IPS-11a (cell line): ENCODE measurements around the gene BHLHE40.
"Not testable (repeated sequence)": the region's sequence is repeated elsewhere in the genome, so short reads cannot be mapped to it uniquely, and the experiment has no call there.

Experiments
- H3K4me3 ChIP-seq: one replicate; pipeline ENCODE4 v1.5.1; 2013; ENCODE audit warnings: low read depth, low read length, control low read depth

Gene BHLHE40

GRCh38 chr3:4959180-4959579 lies 20.1 kb upstream of the BHLHE40 start:
- no peak overlapping the region for H3K4me3 ChIP-seq

- H3K4me3 ChIP-seq: not testable (repeated sequence)
Observed at GRCh38 chr3:4961865-4962264, 17.4 kb upstream of the BHLHE40 start.

DNA sequence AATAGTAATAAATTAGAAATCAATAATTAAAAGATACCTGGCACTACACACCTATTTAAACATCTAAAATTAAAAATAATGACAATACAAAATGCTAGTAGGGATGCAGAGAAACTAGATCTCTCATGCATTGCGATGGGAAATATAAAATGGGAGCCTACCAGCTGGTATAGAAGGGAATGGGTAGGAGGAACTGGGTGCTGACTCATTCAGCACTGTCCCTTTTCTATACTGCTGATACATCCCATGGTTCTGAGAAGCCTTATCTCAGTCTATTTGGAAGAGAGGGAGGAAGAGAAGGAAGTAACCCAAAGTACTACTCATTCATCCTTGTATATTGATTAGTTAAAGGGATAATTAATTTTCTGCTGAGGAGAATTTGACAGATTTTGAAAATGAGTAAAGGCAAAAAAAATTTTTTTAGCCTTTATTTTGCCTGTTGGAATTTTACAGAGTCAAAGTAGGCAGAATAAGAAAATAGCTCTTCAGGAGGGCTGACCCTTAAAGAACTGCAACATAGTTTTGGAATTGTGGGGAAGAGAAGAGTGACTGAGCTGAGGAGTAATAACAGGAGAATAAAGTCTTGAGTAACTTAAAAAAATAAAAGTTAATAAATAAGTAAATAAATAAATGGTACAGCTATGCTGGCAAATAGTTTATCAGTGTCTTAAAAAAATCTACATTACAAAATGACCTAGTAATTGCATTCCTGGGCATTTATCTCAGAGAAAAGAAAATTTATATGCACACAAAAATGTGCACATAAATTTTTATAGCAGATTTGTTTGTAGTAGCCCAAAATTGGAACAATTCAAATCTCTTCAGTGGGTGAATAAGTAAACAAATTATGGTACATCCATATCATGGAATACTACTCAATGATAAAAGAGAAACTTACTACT lies 15.3 kb upstream of the BHLHE40 start:
- H3K4me3 ChIP-seq: no peak overlapping the region

GRCh38 chr3:4966006-4966405 lies 13.2 kb upstream of the BHLHE40 start:
- not testable (repeated sequence) for H3K4me3 ChIP-seq

DNA sequence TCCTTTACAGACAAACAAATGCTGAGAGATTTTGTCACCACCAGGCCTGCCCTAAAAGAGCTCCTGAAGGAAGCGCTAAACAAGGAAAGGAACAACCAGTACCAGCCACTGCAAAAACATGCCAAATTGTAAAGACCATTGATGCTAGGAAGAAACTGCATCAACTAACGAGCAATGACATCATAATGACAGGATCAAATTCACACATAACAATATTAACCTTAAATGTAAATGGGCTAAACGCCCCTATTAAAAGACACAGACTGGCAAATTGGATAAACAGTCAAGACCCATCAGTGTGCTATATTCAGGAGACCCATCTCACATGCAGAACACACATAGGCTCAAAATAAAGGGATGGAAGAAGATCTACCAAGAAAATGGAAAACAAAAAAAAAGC lies 11.6 kb upstream of the BHLHE40 start:
- H3K4me3 ChIP-seq: not testable (repeated sequence)

- not testable (repeated sequence) for H3K4me3 ChIP-seq
Observed at GRCh38 chr3:4971437-4971836, 7.8 kb upstream of the BHLHE40 start.

- H3K4me3 ChIP-seq: no peak overlapping the region
Observed at GRCh38 chr3:4971838-4972237, 7.4 kb upstream of the BHLHE40 start.

DNA sequence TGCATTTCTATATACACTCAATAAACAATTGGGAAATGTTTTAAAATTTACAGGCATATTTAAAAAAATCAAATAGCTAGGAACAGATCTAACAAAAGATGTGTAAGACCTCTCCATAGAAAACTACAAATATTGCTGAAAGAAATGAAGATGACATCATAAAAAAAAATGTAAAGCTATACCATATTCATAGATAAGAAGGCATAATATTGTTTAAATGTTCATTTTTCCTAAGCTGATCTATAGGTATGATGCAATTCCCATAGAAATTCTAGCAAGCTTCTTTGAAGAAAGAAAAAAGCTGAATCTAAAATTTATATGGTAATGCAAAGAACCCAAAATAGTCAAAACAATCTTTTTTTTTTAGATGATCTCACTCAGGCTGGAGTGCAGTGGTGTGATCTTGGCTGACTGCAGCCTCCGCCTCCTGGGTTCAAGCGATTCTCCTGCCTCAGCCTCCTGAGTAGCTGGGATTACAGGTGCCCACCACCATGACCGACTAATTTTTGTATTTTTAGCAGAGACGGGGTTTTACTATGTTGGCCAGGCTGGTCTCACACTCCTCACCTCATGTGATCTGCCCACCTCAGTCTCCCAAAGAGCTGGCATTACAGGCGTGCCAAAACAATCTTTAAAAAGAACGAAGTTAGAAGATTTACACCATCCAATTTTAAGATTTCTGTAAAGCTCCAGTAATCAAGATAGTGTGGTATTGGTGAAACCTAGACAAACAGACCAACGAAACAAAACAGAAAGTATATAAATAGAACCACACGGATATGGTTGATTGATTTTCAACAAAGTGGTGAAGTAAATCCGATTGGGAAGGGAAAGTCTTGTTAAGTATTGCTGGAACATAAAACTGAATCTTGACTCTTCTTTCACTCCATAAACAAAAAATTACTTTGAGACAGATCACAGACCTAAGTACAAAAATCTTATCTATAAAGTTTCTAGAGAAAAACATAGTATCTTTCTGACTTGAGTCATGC lies 6.3 kb upstream of the BHLHE40 start:
- H3K4me3 ChIP-seq: no peak overlapping the region

DNA sequence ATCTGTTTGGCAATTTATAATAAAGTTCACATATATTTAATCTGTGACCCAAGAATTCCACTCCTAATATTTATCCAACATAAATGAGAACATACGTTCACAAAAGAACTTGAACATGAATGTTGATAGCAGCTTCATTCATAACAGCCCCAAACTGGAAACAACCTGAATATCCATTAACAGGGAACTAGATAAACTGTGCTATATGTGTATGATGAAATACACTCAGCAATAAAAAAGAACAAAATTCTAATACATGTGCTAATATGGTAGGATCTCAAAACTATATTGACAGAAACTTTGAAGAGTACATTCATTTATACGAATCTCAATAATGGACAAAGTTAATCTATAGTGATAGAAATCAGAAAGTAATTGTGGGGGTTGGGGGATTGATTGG lies 5.1 kb upstream of the BHLHE40 start:
- H3K4me3 ChIP-seq: no peak overlapping the region

DNA sequence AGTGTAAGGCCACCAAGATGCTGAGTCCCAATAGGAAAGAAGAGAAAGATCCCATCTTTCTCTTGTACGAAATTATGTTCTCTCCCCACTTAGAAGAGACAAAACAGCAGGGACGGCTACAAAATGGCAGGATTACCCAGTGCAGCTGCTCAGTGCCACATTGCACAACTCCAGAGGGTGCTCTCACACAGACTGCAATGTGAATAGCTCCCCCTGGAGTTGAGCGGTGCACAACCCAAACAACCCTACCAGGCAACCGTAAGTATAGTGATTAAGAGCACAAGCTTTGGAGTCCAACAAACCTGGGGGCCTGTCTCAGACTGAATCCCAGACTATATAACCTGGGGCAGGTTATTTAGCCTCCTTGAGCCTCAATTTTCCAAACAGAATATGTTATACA lies 3.1 kb upstream of the BHLHE40 start:
- H3K4me3 ChIP-seq: no peak overlapping the region

GRCh38 chr3:4977001-4977852 lies 2.0 kb upstream of the BHLHE40 start:
- H3K4me3 ChIP-seq: peak overlapping the region; percentile 44

DNA sequence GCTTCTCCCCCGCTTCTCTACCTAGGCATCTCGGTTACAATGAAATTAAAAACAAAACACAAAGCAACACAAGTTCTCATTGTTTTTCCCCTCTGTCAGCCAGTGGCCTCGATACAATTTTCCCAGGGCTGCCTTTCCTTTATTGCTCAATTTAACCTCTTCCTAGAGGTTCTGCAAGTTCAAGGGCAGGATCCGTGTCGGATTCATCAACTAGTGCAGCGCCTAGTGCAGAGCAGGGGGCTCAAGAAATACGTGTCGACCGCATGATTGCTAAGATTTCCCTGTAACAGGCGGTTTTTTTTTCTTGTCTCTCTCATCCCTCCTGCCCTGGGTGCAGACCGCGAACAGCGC lies 1.4 kb upstream of the BHLHE40 start:
- peak overlapping the region; percentile 44 for H3K4me3 ChIP-seq

DNA sequence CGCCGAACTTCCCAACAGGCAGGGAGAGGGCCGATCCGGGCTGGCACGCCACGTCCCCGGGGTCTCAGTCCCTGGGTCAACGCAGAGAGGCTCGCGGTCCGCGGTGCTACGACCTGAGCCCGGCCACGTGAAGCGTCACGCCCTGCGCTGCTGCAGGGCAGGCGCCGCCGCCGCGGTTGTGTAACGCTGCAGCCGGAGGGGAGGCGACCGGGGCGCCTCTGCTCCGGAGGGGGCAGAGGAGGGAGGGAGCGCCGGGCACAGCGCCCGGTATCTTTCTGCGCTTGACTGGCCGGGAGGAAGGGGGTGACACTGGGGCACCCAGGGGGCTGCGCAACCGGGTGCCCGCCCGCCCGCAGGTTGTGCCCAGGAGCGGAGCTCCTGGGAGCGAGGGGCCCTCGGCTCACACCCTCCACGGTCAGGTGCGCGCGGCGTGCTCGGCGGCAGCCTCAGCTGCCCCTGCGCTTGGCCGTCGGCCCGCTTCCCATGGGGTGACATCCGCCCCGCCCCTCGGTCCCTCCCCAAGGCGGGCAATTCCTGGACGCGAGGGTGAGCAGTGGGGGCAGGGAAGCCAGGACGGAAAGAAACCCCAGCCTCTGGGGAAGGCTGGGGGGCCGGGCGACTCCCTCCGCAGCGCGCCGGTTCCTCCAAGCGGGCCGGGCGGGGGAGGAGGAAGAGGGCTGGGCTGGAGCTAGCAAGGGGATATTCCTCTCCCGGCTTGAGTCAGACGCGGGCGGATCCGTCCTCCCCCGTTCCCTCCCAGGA lies 852 bp upstream of the BHLHE40 start:
- peak overlapping the region; percentile 44 for H3K4me3 ChIP-seq

DNA sequence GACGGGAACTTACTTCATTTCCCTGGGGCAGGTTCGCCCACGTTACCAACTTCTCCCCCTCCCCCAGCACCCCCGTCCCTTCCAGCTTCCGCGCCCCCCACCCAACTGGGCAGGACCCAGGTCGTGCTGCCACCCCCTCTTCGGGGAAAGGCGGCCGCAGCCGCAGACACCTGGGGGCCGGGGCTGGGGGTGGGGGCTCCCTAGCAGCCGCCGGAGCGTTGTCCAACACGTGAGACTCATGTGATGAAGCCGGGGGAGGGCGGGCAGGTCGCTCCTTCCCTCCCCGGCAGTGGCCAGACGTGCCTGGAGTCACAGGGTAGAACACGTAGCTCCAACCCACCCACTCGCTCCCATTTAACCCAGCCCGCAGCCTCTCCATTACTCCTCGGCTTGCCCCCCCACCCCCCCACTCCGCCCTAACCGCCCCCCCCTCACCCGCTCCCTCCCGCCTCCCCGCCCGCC lies 240 bp upstream of the BHLHE40 start:
- H3K4me3 ChIP-seq: peak overlapping the region; percentile 44

DNA sequence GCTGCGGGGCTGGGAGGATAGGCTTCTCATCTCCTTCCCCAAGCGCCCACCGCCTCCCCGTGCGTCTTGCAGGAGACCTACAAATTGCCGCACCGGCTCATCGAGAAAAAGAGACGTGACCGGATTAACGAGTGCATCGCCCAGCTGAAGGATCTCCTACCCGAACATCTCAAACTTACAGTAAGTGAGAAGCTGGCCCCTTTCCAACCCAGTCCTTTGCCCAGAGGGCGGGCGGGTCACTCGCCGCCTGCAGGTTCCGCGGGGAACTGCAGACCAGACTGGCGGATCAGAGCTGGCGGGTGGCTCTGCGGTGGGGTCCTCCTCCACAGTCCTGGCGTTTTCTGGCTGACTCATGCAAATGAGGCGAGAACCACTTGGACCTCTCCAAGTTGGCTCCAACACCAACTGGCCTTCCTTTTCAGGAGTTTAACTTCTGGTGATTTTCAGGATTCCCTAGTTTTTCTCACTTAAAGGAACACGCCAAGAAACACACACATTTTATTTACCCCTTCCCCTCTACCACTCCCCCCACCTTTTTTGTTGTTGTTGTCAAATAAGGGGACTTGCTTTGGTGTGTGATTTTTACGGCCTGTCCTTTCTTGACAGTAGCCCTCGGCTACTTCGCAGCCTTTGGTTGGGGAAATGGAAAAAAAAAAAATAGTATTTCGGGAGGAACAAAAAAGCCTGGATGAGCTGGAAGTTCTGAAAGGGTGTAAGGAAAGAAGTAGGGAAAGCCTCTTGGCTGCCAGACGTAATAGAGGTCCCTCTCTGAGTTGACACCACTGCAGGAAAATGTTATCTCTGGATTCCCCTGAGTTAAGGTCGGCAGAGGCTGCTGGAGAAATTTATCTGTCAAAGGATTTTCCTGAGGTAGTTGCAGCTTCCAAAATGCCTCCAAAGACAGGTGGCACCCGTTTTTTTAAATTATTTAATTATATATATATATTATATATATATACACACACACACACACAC lies 1.3 kb downstream of the BHLHE40 start:
- peak overlapping the region; percentile 77 for H3K4me3 ChIP-seq

DNA sequence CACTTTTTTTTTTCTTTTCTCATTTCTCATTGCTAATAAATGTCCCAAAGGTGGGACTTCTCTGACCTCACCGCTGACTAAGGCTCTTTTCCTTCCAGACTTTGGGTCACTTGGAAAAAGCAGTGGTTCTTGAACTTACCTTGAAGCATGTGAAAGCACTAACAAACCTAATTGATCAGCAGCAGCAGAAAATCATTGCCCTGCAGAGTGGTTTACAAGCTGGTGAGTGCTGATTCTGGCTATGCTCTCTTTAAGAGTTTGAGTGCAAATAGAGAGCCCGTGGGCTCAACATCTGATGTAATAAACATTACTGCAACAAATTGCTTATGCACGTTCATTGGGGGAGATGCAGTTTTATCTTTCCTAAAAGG lies 2.0 kb downstream of the BHLHE40 start:
- peak overlapping the region; percentile 2 for H3K4me3 ChIP-seq

DNA sequence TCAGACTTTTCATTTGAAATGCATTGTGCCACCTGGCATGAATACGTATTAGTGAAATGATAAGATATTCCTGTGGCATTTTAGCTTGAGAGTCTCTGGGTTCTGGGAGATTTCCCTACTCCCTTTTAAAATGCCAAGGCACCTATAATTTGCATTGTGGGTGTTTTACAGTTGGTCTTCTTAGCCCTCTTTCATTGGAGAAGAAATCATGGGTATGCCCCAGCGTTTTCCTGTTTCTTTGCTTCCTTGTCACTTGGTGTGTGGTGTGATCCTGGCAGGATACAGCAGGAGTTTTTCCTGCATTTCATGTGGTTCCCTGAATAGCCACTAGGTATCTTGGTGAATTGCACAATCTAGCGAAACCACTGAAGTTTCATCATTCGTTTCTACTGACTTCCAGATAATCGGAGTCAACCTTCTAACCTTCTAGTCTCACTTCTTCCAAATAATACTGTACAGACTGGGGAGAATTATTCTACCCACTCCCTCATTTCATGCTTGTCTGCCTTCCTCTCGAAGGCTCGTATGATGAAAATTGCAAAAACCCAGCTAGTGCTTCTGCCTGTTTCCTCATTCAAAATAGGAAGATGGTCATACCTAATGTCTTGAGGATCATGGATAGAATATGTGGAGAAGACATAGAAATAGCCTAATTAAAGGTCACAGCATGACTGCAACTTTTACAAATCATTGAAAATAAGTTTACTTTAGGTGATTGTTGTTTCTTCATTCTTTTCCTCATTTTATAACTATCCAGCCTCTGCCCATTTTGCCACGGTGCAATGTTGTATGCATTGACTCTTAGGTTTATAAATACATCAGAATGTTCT lies 2.6 kb downstream of the BHLHE40 start:
- H3K4me3 ChIP-seq: no peak overlapping the region
